ENCODE data around the gene RAD51B. TPM values are rescaled to one million over a fixed set of nuclear protein-coding genes. Genes with fewer than 3 reads are reported as not detected.

Gene RAD51B
- total and polyA plus RNA-seq, 9 of the 15 experiments (the other 6 are each of a cell fraction or from before 2014, with no cell fraction given), result 8.5 to 17.3 (median 11.3) TPM

DNA sequence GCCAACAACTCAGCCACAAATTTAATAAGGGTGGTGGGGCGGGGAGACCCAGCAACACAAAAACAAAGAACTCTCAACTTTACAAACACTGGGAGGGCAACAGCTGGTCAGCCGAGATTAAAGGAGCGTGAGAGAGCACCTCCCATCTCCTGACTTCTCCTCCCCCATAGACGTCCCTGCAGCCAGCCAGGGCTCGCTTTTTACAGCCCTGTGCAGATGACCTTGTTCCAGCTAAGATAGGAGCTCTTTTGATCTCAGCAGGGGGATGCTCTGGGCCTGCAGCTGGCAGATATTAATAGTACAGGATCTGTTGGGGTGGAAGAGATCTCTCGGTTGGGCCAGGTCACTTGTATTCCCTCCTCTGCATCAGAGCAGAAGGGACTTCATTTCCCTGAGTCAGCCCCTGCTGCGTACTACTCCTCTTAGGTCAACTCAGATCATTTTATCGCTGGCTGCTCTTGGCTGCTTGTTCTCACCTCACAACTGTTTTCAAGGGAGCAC, 475.8 kb downstream of the RAD51B start (continued):
- TF ChIP-seq, protein P1, sequence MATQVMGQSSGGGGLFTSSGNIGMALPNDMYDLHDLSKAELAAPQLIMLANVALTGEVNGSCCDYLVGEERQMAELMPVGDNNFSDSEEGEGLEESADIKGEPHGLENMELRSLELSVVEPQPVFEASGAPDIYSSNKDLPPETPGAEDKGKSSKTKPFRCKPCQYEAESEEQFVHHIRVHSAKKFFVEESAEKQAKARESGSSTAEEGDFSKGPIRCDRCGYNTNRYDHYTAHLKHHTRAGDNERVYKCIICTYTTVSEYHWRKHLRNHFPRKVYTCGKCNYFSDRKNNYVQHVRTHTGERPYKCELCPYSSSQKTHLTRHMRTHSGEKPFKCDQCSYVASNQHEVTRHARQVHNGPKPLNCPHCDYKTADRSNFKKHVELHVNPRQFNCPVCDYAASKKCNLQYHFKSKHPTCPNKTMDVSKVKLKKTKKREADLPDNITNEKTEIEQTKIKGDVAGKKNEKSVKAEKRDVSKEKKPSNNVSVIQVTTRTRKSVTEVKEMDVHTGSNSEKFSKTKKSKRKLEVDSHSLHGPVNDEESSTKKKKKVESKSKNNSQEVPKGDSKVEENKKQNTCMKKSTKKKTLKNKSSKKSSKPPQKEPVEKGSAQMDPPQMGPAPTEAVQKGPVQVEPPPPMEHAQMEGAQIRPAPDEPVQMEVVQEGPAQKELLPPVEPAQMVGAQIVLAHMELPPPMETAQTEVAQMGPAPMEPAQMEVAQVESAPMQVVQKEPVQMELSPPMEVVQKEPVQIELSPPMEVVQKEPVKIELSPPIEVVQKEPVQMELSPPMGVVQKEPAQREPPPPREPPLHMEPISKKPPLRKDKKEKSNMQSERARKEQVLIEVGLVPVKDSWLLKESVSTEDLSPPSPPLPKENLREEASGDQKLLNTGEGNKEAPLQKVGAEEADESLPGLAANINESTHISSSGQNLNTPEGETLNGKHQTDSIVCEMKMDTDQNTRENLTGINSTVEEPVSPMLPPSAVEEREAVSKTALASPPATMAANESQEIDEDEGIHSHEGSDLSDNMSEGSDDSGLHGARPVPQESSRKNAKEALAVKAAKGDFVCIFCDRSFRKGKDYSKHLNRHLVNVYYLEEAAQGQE (IDR thresholded peaks at IDR 0.05; ENCODE audit: borderline replicate concordance), result peak; percentile 42; the same call in 1 of the 2 replicates
- TF ChIP-seq, protein P1 (CRISPR knock-in tag; IDR thresholded peaks at IDR 0.05; ENCODE audit: low read depth), result no peak
- no peak for TF ChIP-seq PRPF4 (IDR thresholded peaks at IDR 0.05; ENCODE audit: insufficient read depth, low read depth, low read length, poor library complexity, severe bottlenecking)
- no peak for TF ChIP-seq BRD9 (IDR thresholded peaks at IDR 0.05; ENCODE audit: low read depth, partially characterized antibody)
- TF ChIP-seq RBM25 (IDR thresholded peaks at IDR 0.05; ENCODE audit: low read depth, low read length, severe bottlenecking), result no peak
- no peak for TF ChIP-seq ZNF134 (CRISPR knock-in tag; conservative IDR thresholded peaks at IDR 0.05)
- no peak for TF ChIP-seq GTF2A2 (tag; IDR thresholded peaks at IDR 0.05)
- no peak for TF ChIP-seq ZNF778 (CRISPR knock-in tag; IDR thresholded peaks at IDR 0.05)
- TF ChIP-seq SMAD1 (IDR thresholded peaks at IDR 0.05; ENCODE audit: low read depth, low read length, partially characterized antibody), result no peak
- no peak for TF ChIP-seq MIER1 (IDR thresholded peaks at IDR 0.05; ENCODE audit: low read depth)
- TF ChIP-seq, protein P2, sequence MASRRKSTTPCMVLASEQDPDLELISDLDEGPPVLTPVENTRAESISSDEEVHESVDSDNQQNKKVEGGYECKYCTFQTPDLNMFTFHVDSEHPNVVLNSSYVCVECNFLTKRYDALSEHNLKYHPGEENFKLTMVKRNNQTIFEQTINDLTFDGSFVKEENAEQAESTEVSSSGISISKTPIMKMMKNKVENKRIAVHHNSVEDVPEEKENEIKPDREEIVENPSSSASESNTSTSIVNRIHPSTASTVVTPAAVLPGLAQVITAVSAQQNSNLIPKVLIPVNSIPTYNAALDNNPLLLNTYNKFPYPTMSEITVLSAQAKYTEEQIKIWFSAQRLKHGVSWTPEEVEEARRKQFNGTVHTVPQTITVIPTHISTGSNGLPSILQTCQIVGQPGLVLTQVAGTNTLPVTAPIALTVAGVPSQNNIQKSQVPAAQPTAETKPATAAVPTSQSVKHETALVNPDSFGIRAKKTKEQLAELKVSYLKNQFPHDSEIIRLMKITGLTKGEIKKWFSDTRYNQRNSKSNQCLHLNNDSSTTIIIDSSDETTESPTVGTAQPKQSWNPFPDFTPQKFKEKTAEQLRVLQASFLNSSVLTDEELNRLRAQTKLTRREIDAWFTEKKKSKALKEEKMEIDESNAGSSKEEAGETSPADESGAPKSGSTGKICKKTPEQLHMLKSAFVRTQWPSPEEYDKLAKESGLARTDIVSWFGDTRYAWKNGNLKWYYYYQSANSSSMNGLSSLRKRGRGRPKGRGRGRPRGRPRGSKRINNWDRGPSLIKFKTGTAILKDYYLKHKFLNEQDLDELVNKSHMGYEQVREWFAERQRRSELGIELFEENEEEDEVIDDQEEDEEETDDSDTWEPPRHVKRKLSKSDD (conservative IDR thresholded peaks at IDR 0.05; ENCODE audit: low read length), result 0 out of 2 replicates have a peak, but pooled peaks have one; percentile 30
- TF ChIP-seq MEIS2 (IDR thresholded peaks at IDR 0.05; ENCODE audit: partially characterized antibody), result peak; percentile 60
- no peak for TF ChIP-seq ZBTB8A (IDR thresholded peaks at IDR 0.05; ENCODE audit: partially characterized antibody)
- TF ChIP-seq EP300 (IDR thresholded peaks at IDR 0.05; ENCODE audit: low read length), result peak; percentile 92
- TF ChIP-seq ZNF24 (IDR thresholded peaks at IDR 0.05), result no peak
- TF ChIP-seq NBN (IDR thresholded peaks at IDR 0.05; ENCODE audit: low read depth), result peak; percentile 97
- no peak for TF ChIP-seq ZFP1 (CRISPR knock-in tag; IDR thresholded peaks at IDR 0.05)
- no peak for TF ChIP-seq ETV6 (IDR thresholded peaks at IDR 0.05; ENCODE audit: borderline replicate concordance in 1 of 2, low read depth in 2 of 2, low read length in 1 of 2)
- no peak for TF ChIP-seq ETV6 (CRISPR knock-in tag; IDR thresholded peaks at IDR 0.05; ENCODE audit: borderline replicate concordance)
- TF ChIP-seq HDAC2 (IDR thresholded peaks at IDR 0.05), result peak; percentile 80

All from K562 (cell line).